GM18907 (cell line): ENCODE measurements around the gene TMEM236.
"Not testable (repeated sequence)": the region's sequence is repeated elsewhere in the genome, so short reads cannot be mapped to it uniquely, and the experiment has no call there.

Source experiments
- ATAC-seq: cut with Tn5 transposase; IDR thresholded peaks from one replicate; pipeline ENCODE4 v1.9.1; 2021; ENCODE audit warnings: mild to moderate bottlenecking, moderate library complexity; ENCODE audit not compliant: unreplicated experiment

Gene TMEM236

GRCh38 chr10:17751781-17752445 lies at the start of gene TMEM236:
Gene TMEM236 (plus strand): TSS chr10:17752201. CDS start chr10:17752296, 95 bp downstream.
- ATAC-seq = no peak

GRCh38 chr10:17703706-17704105 lies 48.3 kb upstream of the TMEM236 start:
- no peak for ATAC-seq

- no peak for ATAC-seq
These were observed 43.2 kb upstream of the TMEM236 start for GRCh38 chr10:17708821-17709220.

- no peak for ATAC-seq
These were observed 42.5 kb upstream of the TMEM236 start for GRCh38 chr10:17709492-17709891.

- no peak for ATAC-seq
These were observed 41.8 kb upstream of the TMEM236 start for GRCh38 chr10:17710181-17710580.

- ATAC-seq = no peak
These were observed 39.9 kb upstream of the TMEM236 start for GRCh38 chr10:17712053-17712452.

- no peak for ATAC-seq
These were observed 39.1 kb upstream of the TMEM236 start for GRCh38 chr10:17712717-17713471.

GRCh38 chr10:17713758-17714157 lies 38.2 kb upstream of the TMEM236 start:
- no peak for ATAC-seq

GRCh38 chr10:17716161-17716560 lies 35.8 kb upstream of the TMEM236 start:
- no peak for ATAC-seq

GRCh38 chr10:17722317-17723014 lies 29.5 kb upstream of the TMEM236 start:
- not testable (repeated sequence) for ATAC-seq

- ATAC-seq = no peak
These were observed 26.3 kb upstream of the TMEM236 start for GRCh38 chr10:17725703-17726102.

GRCh38 chr10:17729630-17730029 lies 22.4 kb upstream of the TMEM236 start:
- no peak for ATAC-seq

GRCh38 chr10:17730667-17731066 lies 21.3 kb upstream of the TMEM236 start:
- no peak for ATAC-seq

GRCh38 chr10:17731331-17732020 lies 20.5 kb upstream of the TMEM236 start:
- no peak for ATAC-seq

GRCh38 chr10:17733620-17734019 lies 18.4 kb upstream of the TMEM236 start:
- no peak for ATAC-seq

GRCh38 chr10:17734432-17735080 lies 17.4 kb upstream of the TMEM236 start:
- ATAC-seq = no peak

- no peak for ATAC-seq
These were observed 16.6 kb upstream of the TMEM236 start for GRCh38 chr10:17735166-17735941.

- ATAC-seq = no peak
These were observed 15.8 kb upstream of the TMEM236 start for GRCh38 chr10:17736223-17736622.

GRCh38 chr10:17737027-17737965 lies 14.7 kb upstream of the TMEM236 start:
- ATAC-seq = no peak
